HG02884 (cell line): ENCODE data around the gene HEPACAM2.

ENCODE experiments used
- ATAC-seq: cut with Tn5 transposase; IDR thresholded peaks from one replicate; pipeline ENCODE4 v1.9.1; 2021; ENCODE audit warnings: mild to moderate bottlenecking, moderate library complexity; ENCODE audit not compliant: unreplicated experiment

The HEPACAM2 gene

DNA sequence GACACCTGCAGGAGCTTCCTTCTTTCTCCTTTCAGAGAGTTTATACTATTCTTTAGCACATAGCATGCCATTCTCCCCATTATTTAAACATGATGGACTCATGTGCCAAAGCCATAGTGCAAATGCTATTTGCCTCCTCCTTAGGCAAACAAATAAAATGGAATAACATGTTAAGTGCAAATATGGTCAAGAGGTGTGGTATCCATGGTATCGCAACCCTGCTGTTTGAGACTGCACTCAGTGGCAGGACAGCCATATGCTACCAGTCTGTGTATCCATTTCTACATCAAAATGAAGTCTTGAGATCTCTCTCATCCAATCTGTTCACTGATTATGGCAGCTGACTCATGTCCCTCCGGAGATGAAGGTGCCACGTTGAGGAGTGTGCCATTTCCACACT lies 22.8 kb downstream of the HEPACAM2 start:
- no peak for ATAC-seq

DNA sequence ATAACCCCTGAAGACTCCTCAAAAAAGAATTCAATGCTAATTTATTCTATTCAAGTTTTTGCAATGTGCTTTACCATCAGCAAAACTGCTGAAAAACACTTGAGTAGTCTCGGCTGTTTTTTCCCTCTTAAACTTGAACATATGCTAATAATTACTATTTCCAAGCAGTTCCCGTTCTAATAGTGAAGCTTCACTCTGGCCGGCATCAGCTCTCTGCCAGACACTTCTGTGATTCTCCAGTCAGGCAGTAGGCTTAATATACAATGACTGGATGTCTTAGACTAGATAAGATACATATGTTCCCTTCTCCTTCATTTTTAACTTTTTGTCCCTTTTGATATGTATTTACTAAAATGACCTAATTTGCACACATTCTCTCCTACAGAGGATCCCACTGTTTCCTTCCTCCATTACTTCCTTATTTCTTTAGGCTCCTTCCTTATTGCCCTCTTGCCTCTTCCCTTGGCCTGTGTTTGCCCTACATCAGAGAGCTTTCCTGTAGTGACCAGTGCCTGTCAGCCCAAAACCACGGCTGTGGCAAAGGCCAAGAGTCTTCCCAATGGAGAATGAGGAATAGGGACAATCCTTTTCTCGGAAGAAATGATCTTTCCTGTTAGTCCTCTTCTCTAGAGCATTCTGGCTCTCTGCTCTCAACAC lies 23.5 kb downstream of the HEPACAM2 start:
- no peak for ATAC-seq

DNA sequence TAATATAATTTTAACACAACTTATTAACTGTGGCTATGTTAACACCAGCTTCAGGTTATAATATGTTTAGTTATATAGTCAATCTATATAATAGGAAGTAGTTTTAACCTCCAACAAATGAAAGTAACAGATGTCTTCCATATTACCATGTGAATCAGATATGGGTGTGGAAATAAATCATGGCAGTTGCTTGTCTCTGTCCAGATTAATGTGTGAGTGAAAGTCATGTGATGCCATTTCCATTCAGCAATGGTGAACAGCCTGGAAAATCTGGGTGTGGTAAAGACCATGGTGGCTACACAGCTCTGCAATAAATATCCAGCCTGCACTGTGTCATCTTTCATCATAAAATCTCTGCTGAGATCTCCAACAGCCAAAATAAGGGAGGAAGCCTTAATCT lies 27.8 kb downstream of the HEPACAM2 start:
- no peak for ATAC-seq

DNA sequence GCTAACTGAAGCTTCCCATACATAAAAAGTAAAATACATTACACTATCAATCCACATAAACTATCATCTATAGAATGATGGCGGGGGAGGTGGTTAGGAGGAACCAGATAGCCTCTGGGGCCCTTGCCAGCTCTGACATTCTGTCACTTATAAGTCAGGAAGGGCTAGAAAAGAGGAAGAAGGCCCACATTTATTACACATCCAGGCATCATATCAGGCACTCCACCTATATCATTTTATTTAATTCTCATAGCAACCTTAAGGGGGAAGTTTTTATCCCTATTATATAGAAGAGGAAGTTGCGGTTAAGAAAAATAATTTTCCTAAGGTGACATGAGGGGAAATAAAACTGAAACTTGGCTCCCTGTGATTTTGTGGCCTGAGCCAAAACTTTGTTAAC lies 29.9 kb downstream of the HEPACAM2 start:
- ATAC-seq, result no peak

DNA sequence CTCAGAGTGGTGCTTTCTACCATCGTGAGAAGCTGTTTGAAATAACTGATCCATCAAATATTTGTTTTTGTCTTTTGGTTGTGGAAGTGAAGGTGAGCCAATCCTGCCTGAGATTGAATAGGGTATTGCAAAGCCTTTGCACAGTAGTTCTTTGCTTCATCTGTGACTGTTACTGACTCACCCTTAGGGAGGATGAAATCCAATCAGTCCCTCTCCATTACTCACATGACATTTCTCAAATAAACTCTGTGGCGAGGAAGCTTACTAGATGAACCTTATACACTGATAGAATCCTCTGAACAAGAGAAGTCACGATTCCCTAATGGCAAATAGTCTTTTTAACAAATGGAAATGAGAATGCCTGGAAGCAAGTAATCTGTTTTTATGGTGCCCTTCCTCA lies 31.9 kb downstream of the HEPACAM2 start:
- ATAC-seq, result no peak

DNA sequence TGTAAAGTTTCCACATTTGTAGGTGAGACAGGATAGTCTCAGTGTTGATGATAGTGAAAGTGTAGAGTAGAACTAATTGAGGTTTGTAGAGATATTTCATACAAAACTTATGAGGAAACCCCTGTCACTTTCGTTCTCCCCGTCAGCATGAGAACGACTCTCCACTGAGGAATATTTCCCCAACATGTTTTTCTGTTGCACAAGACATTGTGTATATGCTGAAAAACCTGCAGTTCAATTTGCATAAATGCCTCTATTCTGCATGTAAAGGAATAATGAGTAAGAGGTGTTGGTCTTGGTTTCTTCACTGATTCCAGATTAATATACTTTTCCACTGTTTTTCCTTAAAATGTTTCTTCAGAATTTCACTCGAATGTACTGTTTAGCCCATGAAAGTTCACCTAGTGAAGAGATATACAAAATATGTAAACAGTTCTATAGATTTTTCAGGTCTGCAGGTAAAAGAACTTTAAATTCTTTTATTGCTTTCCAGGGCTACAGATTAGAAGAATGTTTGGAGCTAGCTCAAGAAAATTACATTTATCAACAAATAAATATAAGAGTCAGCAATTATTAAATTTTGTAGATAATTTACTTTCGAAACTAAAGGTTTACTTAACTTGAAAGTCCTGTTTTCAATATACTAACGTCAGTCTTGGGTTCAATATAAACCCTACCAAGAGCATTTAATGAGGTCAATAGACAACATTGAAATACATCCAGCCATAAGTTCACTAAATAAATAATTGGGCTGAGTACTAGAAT lies 37.2 kb downstream of the HEPACAM2 start:
- no peak for ATAC-seq

DNA sequence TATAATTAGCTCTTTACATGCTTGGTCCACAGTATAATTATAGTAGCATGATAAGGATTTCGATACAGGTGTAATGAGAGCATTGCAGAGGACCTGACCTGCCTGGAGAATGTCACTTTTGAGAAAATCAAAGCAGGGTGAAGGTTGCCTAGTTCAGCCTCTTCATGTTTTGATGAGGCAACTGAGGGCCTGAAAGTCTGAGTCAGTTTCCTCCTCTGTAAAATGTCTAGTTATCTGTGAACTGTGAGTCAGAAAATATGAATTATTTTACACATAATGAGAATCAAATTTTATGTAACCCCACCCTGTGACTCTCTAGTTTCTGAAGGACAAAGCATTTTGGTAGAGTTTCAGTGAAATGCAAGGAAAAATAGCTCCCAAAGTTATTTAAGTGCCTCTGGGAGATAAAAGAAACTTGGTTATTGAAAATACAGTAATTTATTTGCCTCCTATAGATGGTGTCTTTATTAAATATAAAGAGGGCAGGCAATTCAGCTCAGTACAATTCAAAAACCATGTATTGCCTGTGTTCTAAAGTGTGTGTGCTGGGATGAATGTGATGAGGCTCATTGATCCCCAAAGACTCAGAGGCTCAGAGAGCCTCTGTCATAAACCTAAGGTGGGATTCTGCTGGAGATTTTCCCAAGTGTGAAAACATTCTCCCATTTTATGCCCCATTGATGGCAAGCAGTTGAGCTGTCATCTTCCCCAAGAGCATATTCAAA lies 40.8 kb downstream of the HEPACAM2 start:
- no peak for ATAC-seq

DNA sequence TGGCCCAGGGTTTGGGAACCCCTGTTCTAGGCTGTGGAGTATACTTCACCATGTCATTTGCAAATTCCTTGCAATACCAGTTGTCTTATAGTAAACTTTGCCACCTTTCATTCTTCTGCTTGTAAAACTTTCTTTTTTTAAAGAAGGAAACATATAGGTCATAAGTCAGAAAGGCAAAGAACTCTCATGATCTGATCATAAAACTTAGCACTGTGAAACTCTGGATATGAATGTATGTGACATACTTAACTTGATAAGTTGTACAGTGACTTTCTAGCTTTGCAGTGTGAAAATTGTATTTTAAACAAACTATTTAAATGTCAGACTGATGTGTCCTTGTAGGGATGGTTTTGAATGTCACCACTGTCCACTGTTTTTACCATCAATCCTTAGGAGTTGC lies 47.1 kb downstream of the HEPACAM2 start:
- ATAC-seq, result no peak

DNA sequence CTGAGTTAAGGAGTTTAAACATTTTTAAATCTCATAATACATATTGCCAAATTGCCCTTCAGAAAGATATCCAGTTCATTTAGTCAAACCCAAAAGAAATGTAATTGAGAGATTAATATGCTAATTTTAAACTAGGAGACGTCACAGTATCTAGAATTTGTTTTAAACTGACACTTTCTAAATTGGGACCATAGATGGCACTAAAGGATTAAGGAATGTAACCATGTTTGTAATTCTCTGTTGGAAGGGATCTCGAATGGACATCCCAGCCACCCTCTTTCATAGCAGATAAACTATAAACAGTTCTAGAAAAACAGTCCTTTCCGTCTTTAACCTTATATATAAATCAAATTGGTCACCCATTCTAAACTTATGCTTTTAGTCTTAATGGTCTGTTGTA lies 48.1 kb downstream of the HEPACAM2 start:
- no peak for ATAC-seq

DNA sequence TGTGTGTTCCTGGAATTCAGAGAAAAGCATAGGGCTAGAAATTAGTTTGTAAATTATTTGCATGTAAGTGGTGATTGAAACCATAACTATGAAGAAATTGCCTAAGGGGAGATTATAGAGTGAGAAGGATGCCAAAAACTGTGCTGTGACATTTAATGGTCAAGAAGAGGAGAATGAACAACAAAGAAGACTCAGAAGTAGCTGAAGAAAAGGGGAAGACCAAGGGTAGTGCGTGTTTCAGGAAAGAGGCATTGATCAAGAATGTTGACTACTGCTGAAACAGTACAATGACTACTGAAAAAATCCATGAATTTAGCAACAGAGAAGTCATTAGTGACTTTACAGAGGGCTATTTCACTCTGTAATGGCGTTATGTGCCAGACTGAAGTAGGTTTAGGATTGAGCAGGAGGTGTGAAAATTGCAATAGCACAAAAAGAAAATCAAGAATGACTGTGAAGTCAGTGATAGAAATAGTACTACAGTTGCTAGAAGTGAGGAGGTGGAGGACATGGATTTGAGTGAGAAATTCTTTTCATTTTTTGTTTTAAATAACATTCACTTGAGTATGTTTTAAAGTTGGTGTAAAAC lies 49.2 kb downstream of the HEPACAM2 start:
- no peak for ATAC-seq

DNA sequence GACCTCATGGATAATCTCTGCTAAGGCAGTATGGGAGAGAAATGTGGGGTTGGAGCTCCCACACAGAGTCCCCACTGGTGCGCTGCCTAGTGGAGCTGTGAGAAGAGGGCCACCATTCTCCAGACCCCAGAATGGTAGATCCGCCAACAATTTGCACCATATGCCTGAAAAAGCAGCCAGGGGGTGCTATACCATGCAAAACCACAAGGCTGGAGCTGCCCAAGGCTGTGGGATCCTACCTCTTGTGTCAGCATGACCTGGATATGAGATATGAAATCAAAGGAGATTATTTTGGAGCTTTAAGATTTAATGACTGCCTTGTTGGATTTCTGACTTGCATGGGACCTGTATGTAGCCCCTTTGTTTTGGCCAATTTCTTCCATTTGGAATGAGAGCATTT lies 51.0 kb downstream of the HEPACAM2 start:
- ATAC-seq, result no peak

DNA sequence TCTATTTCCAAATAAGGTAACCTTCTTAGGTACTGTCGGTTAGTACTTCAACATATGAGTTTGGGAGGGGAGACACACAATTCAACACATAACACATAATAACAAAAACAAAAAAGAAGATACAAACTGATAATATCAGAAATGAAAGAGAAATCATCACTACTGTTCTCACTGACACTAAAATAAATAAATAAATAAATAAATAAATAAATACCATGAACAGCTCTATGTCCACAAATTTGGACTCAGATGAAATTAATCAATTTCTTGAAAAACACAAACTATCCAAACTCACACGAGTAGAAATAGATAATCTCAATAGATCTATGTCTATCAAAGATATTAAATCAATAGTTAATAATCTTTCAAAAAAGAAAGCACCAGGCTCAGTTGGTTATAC lies 53.6 kb downstream of the HEPACAM2 start:
- no peak for ATAC-seq

DNA sequence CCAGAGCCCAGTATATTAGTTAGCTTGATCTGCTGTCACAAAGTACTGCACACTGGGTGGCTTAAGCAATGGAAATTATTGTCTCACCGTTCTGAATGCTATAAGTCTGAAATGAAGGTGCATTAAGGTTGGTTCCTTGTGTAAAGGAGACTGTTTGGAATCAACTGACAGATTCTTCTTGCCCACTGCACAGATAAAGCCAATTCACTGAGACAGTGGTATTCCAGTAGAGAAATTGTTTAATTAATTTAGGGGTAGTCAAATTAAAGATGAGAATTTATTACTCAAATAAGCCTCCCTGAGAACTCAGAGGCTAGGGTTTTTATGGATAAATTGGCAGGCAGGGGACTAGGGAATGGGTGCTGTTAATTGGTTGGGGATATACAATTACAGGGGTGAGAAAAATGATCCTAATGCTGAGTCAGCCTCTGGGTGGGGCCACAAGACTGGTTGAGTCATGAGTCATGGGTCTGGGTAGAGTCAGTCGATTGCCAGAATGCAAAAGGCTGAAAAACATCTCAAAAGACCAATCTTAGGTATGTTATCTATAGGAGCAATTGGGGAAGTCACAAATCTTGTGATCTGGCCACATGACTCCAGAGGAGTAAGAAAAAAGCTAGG lies 54.6 kb downstream of the HEPACAM2 start:
- no peak for ATAC-seq

DNA sequence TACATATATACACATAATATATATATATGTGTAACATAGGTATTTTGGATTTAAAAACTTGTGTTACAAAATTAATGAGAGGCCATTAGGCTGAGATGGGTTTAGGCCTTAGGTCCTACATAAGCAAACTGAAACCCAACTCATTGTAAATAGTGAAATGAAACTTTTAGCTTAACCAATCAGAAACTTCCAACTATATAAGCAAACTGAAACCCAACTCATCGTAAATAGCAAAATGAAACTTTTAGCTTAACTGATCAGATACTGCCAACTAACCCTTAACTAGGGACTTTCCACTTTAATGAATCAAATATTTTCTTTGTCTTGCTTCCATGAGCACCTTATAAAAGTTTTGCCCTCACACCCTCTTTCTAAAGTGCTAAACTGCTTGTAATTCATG lies 60.8 kb downstream of the HEPACAM2 start:
- ATAC-seq, result peak; percentile 99

DNA sequence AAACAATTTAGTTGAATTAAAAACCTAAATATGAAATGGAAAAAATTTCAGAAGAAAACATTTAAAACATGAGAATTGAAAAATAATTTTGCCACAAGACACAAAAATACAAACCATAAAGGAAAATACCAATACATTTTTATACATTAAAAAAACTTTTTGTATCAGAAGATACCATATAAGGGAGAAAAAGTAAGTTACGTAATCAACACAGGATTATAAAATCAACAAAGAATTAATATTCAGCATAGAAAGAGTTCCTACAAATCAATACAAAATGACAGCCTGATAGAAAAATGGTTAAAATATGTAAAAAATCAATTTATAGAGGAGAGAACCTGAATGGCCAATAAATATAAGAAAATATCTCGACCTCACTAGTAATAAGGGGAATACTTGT lies 61.5 kb downstream of the HEPACAM2 start:
- ATAC-seq, result no peak

DNA sequence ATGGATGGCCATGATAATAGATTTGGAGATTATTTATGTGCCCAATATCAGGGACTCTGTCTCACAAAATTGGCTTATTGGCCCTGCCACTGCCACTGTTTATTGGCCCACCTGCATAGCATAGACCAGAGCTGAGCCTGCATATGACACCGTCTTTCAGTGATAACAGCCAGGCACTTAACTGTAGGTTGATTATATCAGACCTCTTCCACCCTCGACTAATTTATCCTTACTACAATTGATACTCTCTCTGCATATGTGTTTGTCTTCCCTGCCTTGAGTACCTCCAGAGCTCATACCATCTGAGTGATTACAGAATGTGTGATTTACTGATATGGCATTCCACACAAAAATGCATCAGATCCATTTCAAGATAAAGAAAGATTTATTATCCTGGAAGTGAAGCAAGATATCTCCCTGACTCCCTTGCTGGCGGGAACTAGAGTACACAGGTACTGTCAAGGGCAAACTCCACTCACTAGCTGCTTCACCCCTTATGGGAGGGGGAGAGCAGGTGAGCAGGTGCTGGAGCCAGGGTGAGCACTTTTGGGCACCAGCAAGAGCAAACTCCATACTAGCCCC lies 65.0 kb downstream of the HEPACAM2 start:
- no peak for ATAC-seq

DNA sequence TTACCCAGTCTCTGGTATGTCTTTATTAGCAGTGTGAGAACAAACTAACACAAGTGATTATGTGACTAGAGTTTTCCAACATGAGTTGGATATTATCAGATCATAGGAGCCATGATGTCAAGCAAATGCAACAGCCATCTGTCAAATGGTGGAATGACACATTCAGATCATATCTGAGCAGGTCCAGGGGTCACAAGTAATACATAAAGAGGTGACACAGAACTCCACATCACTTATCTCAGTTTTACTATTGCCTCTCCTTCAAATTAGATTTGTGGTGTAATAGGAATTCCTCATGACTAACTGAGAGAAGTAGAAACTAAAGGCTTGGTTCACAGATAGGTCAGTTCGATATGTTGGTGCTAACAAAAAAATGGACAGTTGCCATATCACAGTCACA lies 65.9 kb downstream of the HEPACAM2 start:
- no peak for ATAC-seq

DNA sequence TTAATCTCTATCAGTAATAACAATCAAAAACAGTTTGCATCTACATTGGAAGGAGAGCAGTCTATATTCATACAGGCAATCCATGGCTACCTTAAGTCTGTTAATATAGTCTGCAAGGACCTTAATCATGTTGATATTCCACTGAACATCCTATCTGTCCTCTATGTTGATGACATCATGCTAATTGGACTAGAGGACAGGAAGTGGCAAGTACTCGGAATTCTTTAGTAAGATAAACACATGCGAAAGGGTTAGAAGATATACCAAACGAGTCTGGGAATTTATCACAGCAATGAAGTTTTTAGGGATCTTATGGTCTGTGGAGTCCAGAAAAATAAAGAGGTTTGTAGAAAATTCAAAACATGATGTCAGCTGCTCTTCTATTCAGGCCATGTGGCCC lies 66.8 kb downstream of the HEPACAM2 start:
- no peak for ATAC-seq

DNA sequence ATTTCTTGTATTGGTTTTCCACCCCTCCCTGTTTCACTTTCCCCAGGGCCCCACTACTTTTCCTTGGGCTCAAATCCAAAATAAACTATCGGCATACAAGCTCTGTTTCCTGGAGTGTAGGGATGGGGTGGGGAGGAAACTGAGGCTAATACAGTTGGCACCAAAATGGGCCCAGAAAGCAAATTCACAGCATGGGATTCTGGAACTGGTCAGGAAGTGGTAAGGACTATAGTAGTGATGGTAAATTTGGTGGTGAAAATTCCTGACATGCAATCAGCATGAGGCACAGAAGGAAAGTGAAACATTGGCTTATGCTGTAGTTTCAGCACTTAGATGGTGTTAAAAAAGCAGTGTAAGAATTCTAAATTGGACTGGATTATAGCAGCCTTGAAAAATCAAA lies 69.4 kb downstream of the HEPACAM2 start:
- no peak for ATAC-seq

DNA sequence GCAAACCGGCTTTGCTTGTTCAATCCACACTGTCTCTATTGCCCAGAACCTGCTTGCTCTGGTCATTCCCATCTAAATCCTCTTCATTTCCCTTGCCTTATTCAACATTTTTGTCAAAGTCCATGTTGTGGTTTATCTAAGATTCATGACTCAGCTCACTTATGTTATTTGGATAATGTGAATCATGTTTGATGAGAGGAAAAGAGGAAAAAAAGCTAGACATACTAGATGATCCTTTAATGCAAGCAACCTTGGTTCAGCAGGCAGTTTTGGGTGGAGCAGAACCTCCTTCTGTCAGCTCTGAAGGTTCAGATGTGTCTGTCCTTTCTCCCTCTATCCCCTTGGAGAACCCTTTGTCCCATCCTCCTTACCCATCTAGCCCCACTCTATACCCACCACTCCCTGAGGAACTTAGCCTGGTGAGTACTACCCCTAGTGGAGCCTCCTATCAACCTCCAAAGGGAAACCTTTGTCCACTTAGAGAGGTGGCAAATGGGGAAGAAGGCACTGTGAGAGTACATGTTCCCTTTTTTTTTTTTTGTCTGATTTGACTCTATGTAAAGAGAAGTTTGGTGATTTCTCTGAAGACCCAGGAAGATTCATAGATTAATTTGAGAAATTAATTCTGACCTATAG lies 76.0 kb downstream of the HEPACAM2 start:
- no peak for ATAC-seq
